ENCODE measurements around the gene CENPN.

CENPN gene

GRCh38 chr16:81006813-81007695 is at the start of gene CENPN, which contains the start of gene CMC2:
Gene CENPN (plus strand): TSS chr16:81007214. CDS start chr16:81011940, 4,726 bp downstream.
Gene CMC2 (minus strand): TSS chr16:81006885. CDS start chr16:80997394, 9,491 bp downstream.
- DNase-seq = peak; percentile 98

- DNase-seq = no peak
These were observed 48.7 kb upstream of the CENPN start for GRCh38 chr16:80958284-80958683.

GRCh38 chr16:80962879-80963278 is 44.1 kb upstream of the CENPN start:
- DNase-seq = no peak

GRCh38 chr16:80964351-80964750 is 42.7 kb upstream of the CENPN start:
- no peak for DNase-seq

GRCh38 chr16:80966617-80967016 is 40.4 kb upstream of the CENPN start:
- DNase-seq = no peak

GRCh38 chr16:80968386-80969113 is 38.5 kb upstream of the CENPN start:
- DNase-seq = no peak

- DNase-seq = no peak
These were observed 37.9 kb upstream of the CENPN start for GRCh38 chr16:80969114-80969484.

- no peak for DNase-seq
These were observed 35.2 kb upstream of the CENPN start for GRCh38 chr16:80971819-80972218.

GRCh38 chr16:80972611-80973010 is 34.4 kb upstream of the CENPN start:
- DNase-seq = no peak

GRCh38 chr16:80973991-80974390 is 33.0 kb upstream of the CENPN start:
- no peak for DNase-seq

GRCh38 chr16:80974649-80975376 is 32.2 kb upstream of the CENPN start:
- DNase-seq = no peak

GRCh38 chr16:80976946-80977345 is 30.1 kb upstream of the CENPN start:
- no peak for DNase-seq

- DNase-seq = no peak
These were observed 25.9 kb upstream of the CENPN start for GRCh38 chr16:80981103-80981502.

GRCh38 chr16:80982646-80983045 is 24.4 kb upstream of the CENPN start:
- DNase-seq = no peak

GRCh38 chr16:80984124-80984892 is 22.7 kb upstream of the CENPN start:
- no peak for DNase-seq

- DNase-seq = no peak
These were observed 21.4 kb upstream of the CENPN start for GRCh38 chr16:80985611-80986010.

- no peak for DNase-seq
These were observed 20.5 kb upstream of the CENPN start for GRCh38 chr16:80986557-80986956.

- no peak for DNase-seq
These were observed 18.3 kb upstream of the CENPN start for GRCh38 chr16:80988756-80989155.

GRCh38 chr16:80989801-80990200 is 17.2 kb upstream of the CENPN start:
- no peak for DNase-seq

GRCh38 chr16:80990577-80990976 is 16.4 kb upstream of the CENPN start:
- DNase-seq = no peak

- DNase-seq = no peak
These were observed 16.0 kb upstream of the CENPN start for GRCh38 chr16:80990978-80991377.

GRCh38 chr16:80991792-80992430 is 15.1 kb upstream of the CENPN start:
- DNase-seq = no peak

Measured in activated CD8-positive, alpha-beta memory T cell treated with anti-CD3 and anti-CD28 coated beads, Interleukin-2, amount 50 U/mL, for 48 hours (primary cell).